ENCODE data around the gene E4F1. TPM values are rescaled to one million over a fixed set of nuclear protein-coding genes. Genes with fewer than 3 reads are reported as not detected.

The E4F1 gene
- polyA plus RNA-seq, 1 experiment: 17.6 TPM

DNA sequence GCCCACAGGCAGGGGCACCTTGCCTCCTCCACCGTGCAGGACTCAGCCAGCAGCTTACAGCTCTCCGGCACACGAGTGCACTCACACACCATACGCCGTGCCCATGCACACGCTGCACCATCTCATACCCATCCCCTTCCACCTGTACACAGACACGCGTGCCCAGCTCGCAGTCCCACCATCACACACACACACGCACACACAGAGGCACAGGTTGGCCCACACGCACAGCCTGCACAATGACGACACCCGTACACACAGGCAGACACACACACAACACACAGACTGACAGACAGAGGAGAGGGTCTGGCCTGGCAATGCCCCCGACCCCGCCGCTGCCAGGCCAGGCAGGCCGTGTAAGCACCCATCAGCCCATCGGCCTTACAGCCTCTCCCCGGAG lies 39.0 kb upstream of the E4F1 start:
- TF ChIP-seq, protein P1, sequence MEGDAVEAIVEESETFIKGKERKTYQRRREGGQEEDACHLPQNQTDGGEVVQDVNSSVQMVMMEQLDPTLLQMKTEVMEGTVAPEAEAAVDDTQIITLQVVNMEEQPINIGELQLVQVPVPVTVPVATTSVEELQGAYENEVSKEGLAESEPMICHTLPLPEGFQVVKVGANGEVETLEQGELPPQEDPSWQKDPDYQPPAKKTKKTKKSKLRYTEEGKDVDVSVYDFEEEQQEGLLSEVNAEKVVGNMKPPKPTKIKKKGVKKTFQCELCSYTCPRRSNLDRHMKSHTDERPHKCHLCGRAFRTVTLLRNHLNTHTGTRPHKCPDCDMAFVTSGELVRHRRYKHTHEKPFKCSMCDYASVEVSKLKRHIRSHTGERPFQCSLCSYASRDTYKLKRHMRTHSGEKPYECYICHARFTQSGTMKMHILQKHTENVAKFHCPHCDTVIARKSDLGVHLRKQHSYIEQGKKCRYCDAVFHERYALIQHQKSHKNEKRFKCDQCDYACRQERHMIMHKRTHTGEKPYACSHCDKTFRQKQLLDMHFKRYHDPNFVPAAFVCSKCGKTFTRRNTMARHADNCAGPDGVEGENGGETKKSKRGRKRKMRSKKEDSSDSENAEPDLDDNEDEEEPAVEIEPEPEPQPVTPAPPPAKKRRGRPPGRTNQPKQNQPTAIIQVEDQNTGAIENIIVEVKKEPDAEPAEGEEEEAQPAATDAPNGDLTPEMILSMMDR (IDR thresholded peaks at IDR 0.05; ENCODE audit: insufficient read depth, low read depth, low read length): no peak
- Histone ChIP-seq H3K4me3 (ENCODE audit: low read depth, low read length) (no peak overlapping the region), H3K27me3 (ENCODE audit: control insufficient read depth, insufficient read depth, low read length) (no peaks in the 10 kb centered on the region), H3K36me3 (ENCODE audit: control insufficient read depth, insufficient read depth, low read length) (no peaks in the 10 kb centered on the region)
- ChIA-PET CTCF (no interaction called here), POLR2A (no interaction called here)
- DNase-seq (ENCODE audit: low read depth): no peak

DNA sequence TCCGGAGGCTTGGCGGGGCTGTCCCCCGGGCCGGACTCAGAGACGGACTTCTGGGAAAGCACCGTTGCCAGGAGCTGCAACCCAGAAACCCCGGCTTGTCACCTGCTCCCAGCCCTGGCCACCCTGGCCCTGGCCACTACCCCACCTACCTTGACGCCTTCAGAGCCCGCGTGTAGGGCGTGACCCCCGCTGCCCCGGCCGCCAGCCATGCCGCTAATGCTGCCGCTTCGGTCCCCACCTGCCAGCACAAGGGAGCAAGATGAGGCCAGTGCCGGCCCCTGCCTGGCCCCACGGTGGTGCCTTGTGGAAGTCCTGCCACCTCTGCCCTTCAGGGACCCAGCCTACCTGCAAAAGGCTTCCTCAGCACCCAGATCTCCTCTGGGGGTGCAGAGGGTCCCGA lies 38.4 kb upstream of the E4F1 start:
- no peaks in the 10 kb centered on the region for H3K27me3 ChIP-seq (ENCODE audit: control insufficient read depth, insufficient read depth, low read length)
- DNase-seq (ENCODE audit: low read depth): no peak
- ChIA-PET CTCF (no interaction called here), POLR2A (no interaction called here)
- TF ChIP-seq, protein P1 (IDR thresholded peaks at IDR 0.05; ENCODE audit: insufficient read depth, low read depth, low read length): no peak
- no peak overlapping the region for H3K4me3 ChIP-seq (ENCODE audit: low read depth, low read length)
- H3K36me3 ChIP-seq (ENCODE audit: control insufficient read depth, insufficient read depth, low read length): no peaks in the 10 kb centered on the region

DNA sequence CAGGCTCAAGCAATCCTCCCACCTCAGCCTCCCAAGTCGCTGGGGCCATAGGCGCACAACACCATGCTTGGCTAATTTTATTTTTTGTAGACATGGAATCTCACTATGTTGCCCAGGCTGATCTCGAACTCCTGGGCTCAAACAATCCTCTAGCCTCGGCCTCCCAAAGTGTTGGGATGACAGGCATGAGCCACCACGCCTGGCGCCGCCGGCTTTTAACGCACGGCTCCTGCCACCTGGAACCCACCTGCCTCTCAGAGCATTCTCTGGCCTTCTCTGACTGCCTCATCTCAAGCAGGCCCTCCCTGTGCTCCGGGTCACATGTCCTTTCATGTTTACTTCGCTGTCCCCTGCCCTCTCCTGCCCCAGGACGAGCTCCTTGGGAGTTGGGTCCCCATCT lies 37.3 kb upstream of the E4F1 start:
- no peaks in the 10 kb centered on the region for H3K36me3 ChIP-seq (ENCODE audit: control insufficient read depth, insufficient read depth, low read length)
- TF ChIP-seq, protein P1 (IDR thresholded peaks at IDR 0.05; ENCODE audit: insufficient read depth, low read depth, low read length): no peak
- DNase-seq (ENCODE audit: low read depth): no peak
- H3K27me3 ChIP-seq (ENCODE audit: control insufficient read depth, insufficient read depth, low read length): no peaks in the 10 kb centered on the region
- CTCF ChIA-PET: no interaction called here
- POLR2A ChIA-PET: no interaction called here
- no peak overlapping the region for H3K4me3 ChIP-seq (ENCODE audit: low read depth, low read length)

DNA sequence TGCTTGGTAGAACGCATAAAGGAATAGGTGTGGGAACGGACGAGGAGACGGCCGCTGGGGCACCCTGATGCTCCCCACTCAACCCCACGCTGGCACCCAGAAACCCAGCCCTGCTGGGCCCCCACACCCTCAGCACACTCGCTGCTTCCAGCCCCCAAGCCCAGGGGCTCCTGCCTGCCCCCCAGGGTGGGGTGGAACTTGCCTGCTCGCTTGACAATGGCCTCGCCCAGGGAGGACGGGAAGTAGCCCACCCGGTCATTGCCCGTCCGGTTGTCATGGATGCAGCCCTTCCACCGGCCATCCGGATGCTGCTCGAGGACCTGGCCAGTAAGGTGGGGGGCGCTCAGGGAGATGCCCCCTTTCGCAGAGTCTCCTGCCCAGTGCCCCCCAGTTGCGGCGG lies 36.9 kb upstream of the E4F1 start:
- Histone ChIP-seq H3K36me3 (ENCODE audit: control insufficient read depth, insufficient read depth, low read length) (no peaks in the 10 kb centered on the region), H3K27me3 (ENCODE audit: control insufficient read depth, insufficient read depth, low read length) (no peaks in the 10 kb centered on the region), H3K4me3 (ENCODE audit: low read depth, low read length) (no peak overlapping the region)
- DNase-seq (ENCODE audit: low read depth): no peak
- CTCF ChIA-PET: no interaction called here
- TF ChIP-seq, protein P1 (IDR thresholded peaks at IDR 0.05; ENCODE audit: insufficient read depth, low read depth, low read length): no peak
- POLR2A ChIA-PET: interaction anchor here (0.5 kb wide), 1 partner anchor 281 kb away, joined by 3 read pairs; no protein-coding TSS in a partner anchor

DNA sequence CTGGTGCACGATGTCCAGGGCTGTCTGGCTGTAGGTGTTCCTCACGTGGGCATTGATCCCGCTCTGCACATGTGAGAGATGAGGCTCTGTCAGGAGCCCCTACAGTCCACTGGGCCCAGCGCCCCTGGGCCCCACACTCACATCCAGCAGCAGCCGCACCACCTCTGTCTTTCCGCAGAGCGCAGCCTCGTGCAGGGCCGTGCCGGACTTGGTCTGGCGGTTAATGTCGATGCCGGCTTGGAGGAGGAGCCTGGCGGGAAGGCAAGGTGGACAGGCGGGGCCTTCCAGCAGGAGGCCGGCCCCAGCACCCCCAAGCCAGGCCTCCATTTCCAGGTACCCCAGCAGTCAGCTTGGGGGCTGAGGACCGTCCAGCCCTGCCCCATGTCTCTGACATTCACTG lies 36.2 kb upstream of the E4F1 start:
- no peak for DNase-seq (ENCODE audit: low read depth)
- POLR2A ChIA-PET: interaction anchor here (0.5 kb wide), 1 partner anchor 280 kb away, joined by 3 read pairs; no protein-coding TSS in a partner anchor
- CTCF ChIA-PET: no interaction called here
- Histone ChIP-seq H3K27me3 (ENCODE audit: control insufficient read depth, insufficient read depth, low read length) (no peaks in the 10 kb centered on the region), H3K36me3 (ENCODE audit: control insufficient read depth, insufficient read depth, low read length) (no peaks in the 10 kb centered on the region), H3K4me3 (ENCODE audit: low read depth, low read length) (no peak overlapping the region)
- TF ChIP-seq, protein P1 (IDR thresholded peaks at IDR 0.05; ENCODE audit: insufficient read depth, low read depth, low read length): no peak
